GM21723 (cell line): ENCODE measurements around the gene OR1N2.
"Not testable (repeated sequence)": the region's sequence is repeated elsewhere in the genome, so short reads cannot be mapped to it uniquely, and the experiment has no call there.

Source experiments
- ATAC-seq: cut with Tn5 transposase; IDR thresholded peaks from one replicate; pipeline ENCODE4 v1.9.1; 2021; ENCODE audit warnings: mild to moderate bottlenecking, moderate library complexity; ENCODE audit not compliant: unreplicated experiment

OR1N2 gene, protein sequence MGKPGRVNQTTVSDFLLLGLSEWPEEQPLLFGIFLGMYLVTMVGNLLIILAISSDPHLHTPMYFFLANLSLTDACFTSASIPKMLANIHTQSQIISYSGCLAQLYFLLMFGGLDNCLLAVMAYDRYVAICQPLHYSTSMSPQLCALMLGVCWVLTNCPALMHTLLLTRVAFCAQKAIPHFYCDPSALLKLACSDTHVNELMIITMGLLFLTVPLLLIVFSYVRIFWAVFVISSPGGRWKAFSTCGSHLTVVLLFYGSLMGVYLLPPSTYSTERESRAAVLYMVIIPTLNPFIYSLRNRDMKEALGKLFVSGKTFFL

DNA sequence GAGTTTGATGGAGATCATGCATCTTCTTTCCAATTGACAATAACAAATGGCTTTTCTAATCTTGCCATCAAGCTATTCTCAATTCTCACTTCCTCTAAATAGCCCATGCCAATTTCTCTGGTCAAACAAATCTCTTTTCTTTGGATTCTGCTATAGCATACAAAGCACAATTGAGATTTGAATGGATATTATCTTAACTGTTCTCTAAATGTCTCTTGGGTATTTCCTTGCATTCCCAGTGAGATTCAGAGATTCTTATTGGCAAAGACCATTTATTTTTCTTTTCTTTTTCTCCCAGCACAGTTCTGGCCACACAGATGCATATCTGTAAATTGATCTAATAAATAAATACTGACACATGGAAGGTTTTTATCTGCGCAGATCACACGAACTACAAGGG lies at the start of gene OR1N2:
Gene OR1N2, plus strand, starts transcription at position 301 of the 400 bp plus-strand sequence. CDS start 100 bp downstream, outside the sequence.
- no peak for ATAC-seq

DNA sequence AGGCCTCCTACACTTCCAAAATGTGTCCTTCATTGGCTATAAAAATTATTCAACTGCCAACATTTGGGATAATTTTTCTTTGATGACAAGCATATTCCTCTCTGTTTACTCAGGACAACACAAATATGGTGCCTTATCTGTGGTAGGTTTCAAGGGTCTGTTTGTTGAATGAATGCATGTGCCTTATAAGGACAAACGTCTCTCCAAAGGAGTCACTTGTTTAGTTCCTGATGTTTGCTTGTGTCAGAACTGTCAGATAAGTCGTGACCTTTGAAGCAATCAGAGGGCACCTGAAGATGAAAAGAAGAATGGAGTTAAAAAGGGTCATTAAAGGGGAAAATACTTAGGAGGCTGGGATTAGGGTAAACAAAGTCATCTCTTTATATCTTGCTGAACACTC lies 45.9 kb upstream of the OR1N2 start:
- no peak for ATAC-seq

GRCh38 chr9:122510502-122510901 lies 42.4 kb upstream of the OR1N2 start, which contains the start of gene OR1J2:
TSS of gene OR1J2 (plus strand) at chr9:122510802. CDS start at chr9:122510802, 0 bp downstream.
- ATAC-seq: no peak

GRCh38 chr9:122518226-122518625 lies 34.7 kb upstream of the OR1N2 start:
- no peak for ATAC-seq

- ATAC-seq: no peak
Measured at GRCh38 chr9:122518841-122519240, 34.1 kb upstream of the OR1N2 start, which contains the start of gene OR1J4. TSS of gene OR1J4 (plus strand) at chr9:122519141. CDS start at chr9:122519141, 0 bp downstream.

DNA sequence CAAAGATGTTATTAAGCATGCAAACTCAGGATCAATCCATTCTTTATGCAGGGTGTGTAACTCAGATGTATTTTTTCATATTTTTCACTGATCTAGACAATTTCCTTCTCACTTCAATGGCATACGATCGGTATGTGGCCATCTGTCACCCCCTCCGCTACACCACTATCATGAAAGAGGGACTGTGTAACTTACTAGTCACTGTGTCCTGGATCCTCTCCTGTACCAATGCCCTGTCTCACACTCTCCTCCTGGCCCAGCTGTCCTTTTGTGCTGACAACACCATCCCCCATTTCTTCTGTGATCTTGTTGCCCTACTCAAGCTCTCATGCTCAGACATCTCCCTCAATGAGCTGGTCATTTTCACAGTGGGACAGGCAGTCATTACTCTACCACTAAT lies 33.5 kb upstream of the OR1N2 start:
- no peak for ATAC-seq

GRCh38 chr9:122526602-122527001 lies 26.3 kb upstream of the OR1N2 start:
- ATAC-seq: no peak

DNA sequence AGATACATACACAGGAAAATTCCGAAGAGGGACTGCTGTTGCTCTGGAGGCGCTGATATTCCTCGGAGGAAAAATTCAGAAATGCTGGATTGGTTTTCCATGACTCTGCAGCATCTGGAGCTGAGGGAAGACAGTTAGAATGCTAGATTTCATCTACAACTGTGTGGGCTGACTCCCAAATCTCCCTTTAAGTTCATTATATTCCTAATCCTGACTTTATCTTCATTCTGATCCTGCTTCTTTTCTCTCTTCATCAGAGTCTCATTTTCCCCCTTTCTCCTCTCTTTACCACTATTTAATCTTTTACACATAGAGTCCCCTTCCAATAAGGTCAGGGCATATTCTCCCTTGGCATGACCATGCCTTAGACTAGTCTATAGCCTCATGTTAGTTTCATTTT lies 25.7 kb upstream of the OR1N2 start, which contains the start of gene OR1N1:
Gene OR1N1, minus strand, starts transcription at position 101 of the 400 bp plus-strand sequence. Its CDS starts 0 bp downstream, at position 101.
- ATAC-seq: no peak

GRCh38 chr9:122531157-122531556 lies 21.8 kb upstream of the OR1N2 start:
- not testable (repeated sequence) for ATAC-seq

DNA sequence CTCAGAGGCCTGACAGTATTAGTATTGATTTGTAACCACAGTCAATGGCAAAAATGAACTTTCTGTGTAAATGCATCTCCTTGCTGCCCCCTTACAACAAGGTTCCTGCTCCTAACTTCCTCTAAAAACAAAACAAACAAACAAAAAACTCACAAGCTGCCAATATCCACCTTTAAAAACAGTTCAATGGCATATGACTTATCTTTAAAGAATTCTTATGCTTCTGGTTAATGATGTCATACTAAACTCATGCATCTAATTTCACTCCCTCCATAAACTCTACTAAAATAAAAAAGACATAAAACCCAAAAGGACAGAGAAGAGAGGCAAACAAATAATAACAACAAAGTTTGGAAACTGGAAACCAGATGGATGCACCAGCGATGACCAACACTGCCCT lies 16.8 kb upstream of the OR1N2 start:
- no peak for ATAC-seq

DNA sequence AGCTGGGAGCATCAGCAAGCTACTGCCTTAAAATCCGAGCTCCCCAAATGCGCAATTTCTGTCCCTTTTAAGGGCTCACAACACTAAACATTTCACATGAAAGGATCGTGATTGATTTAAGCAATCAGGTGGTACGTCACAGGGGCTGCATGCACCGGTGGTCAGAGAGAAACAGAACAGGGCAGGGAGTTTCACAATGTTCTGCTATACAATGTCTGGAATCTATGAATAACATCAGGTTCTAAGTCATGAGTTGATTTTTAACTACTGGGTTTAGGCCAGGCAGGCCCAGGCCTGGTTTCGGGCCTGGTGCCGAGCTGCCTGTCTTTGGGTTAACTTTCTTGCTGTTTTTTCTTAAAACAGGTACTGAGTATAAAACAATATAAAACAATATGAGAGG lies 15.8 kb upstream of the OR1N2 start:
- ATAC-seq: not testable (repeated sequence)

DNA sequence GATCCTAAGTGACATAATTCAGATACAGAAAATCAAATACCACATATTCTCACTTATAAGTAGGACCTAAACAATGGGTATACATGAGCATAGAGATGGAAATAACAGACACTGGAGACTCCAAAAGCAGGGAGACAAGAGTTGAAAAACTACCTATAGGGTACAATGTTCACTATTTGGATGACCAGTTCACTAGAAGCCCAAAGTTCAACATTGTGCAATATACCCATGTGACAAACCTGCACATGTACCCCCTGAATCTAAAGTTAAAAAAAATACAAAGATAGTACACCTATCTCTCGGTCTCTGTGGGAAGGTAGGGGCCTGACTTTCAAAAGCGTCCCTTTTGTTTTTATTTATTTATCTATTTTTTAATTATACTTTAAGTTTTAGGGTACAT lies 14.2 kb upstream of the OR1N2 start:
- ATAC-seq: no peak

DNA sequence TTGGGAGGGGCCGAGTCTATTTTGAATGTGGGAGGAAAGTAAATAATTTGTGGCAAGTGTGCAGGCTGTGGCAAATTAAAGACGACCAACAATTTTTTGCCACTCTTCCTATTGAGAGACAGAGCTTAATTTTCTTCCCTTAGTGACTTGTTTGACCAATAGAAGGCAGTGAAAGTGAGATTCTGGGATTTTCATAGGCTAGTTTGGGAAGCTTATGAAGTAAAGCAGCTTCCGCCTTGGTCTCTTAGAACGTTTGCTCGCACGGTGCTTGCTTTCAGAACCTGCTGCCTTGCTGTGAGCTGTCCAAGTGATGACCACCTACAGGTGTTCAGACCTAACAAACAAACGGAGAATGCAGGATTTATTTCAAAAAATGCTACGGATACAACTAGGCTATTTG lies 6.7 kb upstream of the OR1N2 start:
- ATAC-seq: no peak

- no peak for ATAC-seq
Measured at GRCh38 chr9:122551371-122551770, 1.5 kb upstream of the OR1N2 start.

GRCh38 chr9:122561446-122561845 lies 8.5 kb downstream of the OR1N2 start:
- ATAC-seq: no peak

DNA sequence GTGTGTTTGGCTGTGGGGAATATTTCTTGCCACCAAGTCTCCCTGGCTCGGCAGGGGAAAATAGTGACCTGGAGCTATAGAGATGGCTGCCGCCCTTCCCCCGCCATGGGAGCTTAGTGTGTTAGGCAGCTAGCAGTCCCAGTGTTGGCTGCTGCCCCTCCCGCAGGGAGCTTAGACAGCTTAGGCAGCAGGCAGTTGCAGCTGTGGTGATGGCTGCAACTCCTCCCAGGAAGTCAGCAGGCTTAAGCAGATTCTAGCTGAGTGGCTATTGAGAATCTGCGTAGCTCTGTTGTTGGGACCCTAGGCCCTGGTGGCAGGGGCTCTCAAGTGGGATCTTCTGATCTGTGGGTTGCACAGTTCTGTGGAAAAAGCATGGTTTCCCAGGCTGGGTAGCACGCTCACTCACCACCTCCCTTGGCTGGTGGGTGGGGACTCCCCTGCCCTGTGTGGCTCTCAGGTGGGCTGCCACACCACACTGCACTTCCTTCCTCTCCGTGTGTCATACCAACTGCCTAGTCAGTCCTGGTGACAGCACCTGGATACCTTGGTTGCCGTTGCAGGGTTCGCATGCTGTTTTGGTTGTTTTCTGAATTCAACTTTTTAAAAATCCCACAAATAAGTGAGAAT lies 9.3 kb downstream of the OR1N2 start:
- ATAC-seq: no peak

- ATAC-seq: no peak
Measured at GRCh38 chr9:122567901-122568300, 15.0 kb downstream of the OR1N2 start.

GRCh38 chr9:122572456-122572855 lies 19.5 kb downstream of the OR1N2 start:
- no peak for ATAC-seq

DNA sequence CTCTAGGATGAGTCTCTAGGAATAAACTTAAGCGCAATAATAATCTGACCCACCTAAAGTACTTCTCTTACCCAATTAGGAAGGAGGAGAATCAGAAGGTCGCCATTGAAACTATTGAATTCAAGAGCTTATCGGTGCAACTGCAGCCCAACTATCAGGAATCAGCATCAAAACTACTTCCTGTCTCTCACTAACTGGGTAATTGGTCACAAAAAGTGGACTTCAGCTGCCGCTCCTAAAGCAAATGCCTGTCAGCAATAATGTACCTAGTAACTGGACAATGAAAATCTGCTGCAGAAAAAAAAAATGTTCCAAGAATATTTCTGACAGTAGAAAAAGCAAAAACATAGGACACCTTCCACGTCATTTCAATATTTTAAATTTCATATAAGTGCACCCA lies 27.0 kb downstream of the OR1N2 start:
- no peak for ATAC-seq

GRCh38 chr9:122580360-122580759 lies 27.4 kb downstream of the OR1N2 start:
- no peak for ATAC-seq

DNA sequence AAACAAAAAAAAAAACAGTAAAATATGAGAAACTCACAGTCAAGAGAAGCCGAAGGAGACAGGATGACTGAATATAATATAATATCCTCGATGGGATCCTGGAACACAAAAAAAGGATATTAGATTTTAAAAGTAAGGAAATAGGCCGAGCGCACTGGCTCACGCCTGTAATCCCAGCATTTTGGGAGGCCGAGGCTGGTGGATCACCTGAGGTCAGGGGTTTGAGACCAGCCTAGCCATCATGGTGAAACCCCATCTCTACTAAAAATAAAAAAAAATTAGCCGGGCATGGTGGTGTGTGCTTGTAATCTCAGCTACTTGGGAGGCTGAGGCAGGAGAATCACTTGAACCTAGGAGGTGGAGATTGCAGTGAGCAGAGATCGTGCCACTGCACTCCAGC lies 30.4 kb downstream of the OR1N2 start, which contains the start of gene OR1L8:
Gene OR1L8, minus strand, starts transcription at position 101 of the 400 bp plus-strand sequence. CDS start 14,907 bp downstream, outside the sequence.
- ATAC-seq: not testable (repeated sequence)
